Upper lobe of left lung (tissue), 4 donors: Measurements from ENCODE around the gene ATXN2L.

Experiments used
- CTCF ChIP-seq, 6 experiments: fragments of 450-650 bp in 4 of 6; fragments of 200-600 bp in 2 of 6; sonication (generic) in 2 of 6; IDR thresholded peaks; one replicate each; pipeline ENCODE4 v1.5.1; 2016 to 2019; ENCODE audit warnings: antibody characterized with exemption in 6 of 6
- EP300 ChIP-seq, 4 donors: sonication (generic); formaldehyde crosslinking; IDR thresholded peaks; one replicate each; pipeline ENCODE4 v1.5.1; 2017; ENCODE audit warnings: antibody characterized with exemption in 4 of 4, control low read depth in 2 of 4
- POLR2A ChIP-seq, 4 donors: fragments of 450-650 bp; IDR thresholded peaks; one replicate each; pipeline ENCODE4 v1.5.1; 2016 to 2017; ENCODE audit warnings: antibody characterized with exemption in 4 of 4, mild to moderate bottlenecking in 2 of 4
- POLR2AphosphoS5 ChIP-seq, 2 donors: sonication (generic); formaldehyde crosslinking; IDR thresholded peaks; one replicate each; pipeline ENCODE4 v1.5.1; 2017; ENCODE audit warnings: antibody characterized with exemption in 2 of 2

- TF ChIP-seq CTCF (IDR thresholded peaks at IDR 0.05) (no peak), POLR2A (IDR thresholded peaks at IDR 0.05) (no peak), POLR2AphosphoS5 (IDR thresholded peaks at IDR 0.05) (no peak), EP300 (IDR thresholded peaks at IDR 0.05) (no peak)
Observed at GRCh38 chr16:28859326-28859725, 36.5 kb downstream of the ATXN2L start.
